GM06990 (cell line): Measurements from ENCODE around the gene PLK5.

ENCODE experiments used
- DNase-seq: peaks from one replicate; pipeline ENCODE4 v3.0.0-alpha.2; 2011; ENCODE audit not compliant: insufficient read length; ENCODE audit errors: extremely low read depth
- H3K27me3 ChIP-seq: replicated peaks from 2 replicates; pipeline ENCODE4 v1.6.0; 2011; ENCODE audit warnings: low read length; ENCODE audit not compliant: control insufficient read depth, insufficient read depth
- H3K36me3 ChIP-seq: 2 replicates; pipeline ENCODE4 v1.5.1; 2011; ENCODE audit warnings: low read length; ENCODE audit not compliant: control insufficient read depth, insufficient read depth
- H3K4me3 ChIP-seq: replicated peaks from 2 replicates; pipeline ENCODE4 v1.5.1; 2011; ENCODE audit warnings: low read depth, mild to moderate bottlenecking, control low read depth, low read length
- TF ChIP-seq, protein P1 (sequence below): IDR thresholded peaks from 2 replicates; pipeline ENCODE4 v1.5.1; 2011; ENCODE audit warnings: low read length, control low read depth, mild to moderate bottlenecking, inconsistent platforms; ENCODE audit not compliant: insufficient read depth, poor library complexity, severe bottlenecking

The PLK5 gene

GRCh38 chr19:1486720-1487575 lies 36.9 kb upstream of the PLK5 start:
- H3K4me3 ChIP-seq = no peak overlapping the region
- TF ChIP-seq, protein P1, sequence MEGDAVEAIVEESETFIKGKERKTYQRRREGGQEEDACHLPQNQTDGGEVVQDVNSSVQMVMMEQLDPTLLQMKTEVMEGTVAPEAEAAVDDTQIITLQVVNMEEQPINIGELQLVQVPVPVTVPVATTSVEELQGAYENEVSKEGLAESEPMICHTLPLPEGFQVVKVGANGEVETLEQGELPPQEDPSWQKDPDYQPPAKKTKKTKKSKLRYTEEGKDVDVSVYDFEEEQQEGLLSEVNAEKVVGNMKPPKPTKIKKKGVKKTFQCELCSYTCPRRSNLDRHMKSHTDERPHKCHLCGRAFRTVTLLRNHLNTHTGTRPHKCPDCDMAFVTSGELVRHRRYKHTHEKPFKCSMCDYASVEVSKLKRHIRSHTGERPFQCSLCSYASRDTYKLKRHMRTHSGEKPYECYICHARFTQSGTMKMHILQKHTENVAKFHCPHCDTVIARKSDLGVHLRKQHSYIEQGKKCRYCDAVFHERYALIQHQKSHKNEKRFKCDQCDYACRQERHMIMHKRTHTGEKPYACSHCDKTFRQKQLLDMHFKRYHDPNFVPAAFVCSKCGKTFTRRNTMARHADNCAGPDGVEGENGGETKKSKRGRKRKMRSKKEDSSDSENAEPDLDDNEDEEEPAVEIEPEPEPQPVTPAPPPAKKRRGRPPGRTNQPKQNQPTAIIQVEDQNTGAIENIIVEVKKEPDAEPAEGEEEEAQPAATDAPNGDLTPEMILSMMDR = no peak
- DNase-seq = no peak
- H3K36me3 ChIP-seq = no peaks in the 10 kb centered on the region
- H3K27me3 ChIP-seq = no peaks in the 10 kb centered on the region; the same call in 1 of the 2 replicates

- Histone ChIP-seq H3K27me3 (no peaks in the 10 kb centered on the region; the same call in 1 of the 2 replicates), H3K36me3 (no peaks in the 10 kb centered on the region), H3K4me3 (no peak overlapping the region)
- TF ChIP-seq, protein P1 = no peak
- DNase-seq = no peak
These were observed 36.1 kb upstream of the PLK5 start for GRCh38 chr19:1487576-1488281.

DNA sequence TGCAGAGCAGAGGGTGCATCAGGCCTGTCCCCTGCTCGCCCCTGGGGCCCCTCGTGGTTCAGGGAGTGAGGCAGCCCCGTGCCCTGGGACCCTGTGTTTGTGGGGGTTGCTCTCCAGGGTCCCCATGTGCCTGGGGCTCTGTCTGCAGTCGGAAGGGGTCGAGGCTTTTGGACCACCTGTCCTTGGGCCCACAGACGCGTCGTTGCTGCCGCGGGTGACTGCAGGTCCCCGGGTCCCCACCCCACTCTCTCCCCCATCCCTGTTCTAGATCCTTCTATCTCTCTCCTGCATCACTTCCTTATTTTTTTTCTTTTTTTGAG lies 35.6 kb upstream of the PLK5 start:
- Histone ChIP-seq H3K27me3 (no peaks in the 10 kb centered on the region; the same call in 1 of the 2 replicates), H3K4me3 (no peak overlapping the region), H3K36me3 (no peaks in the 10 kb centered on the region)
- TF ChIP-seq, protein P1 = no peak
- DNase-seq = no peak

DNA sequence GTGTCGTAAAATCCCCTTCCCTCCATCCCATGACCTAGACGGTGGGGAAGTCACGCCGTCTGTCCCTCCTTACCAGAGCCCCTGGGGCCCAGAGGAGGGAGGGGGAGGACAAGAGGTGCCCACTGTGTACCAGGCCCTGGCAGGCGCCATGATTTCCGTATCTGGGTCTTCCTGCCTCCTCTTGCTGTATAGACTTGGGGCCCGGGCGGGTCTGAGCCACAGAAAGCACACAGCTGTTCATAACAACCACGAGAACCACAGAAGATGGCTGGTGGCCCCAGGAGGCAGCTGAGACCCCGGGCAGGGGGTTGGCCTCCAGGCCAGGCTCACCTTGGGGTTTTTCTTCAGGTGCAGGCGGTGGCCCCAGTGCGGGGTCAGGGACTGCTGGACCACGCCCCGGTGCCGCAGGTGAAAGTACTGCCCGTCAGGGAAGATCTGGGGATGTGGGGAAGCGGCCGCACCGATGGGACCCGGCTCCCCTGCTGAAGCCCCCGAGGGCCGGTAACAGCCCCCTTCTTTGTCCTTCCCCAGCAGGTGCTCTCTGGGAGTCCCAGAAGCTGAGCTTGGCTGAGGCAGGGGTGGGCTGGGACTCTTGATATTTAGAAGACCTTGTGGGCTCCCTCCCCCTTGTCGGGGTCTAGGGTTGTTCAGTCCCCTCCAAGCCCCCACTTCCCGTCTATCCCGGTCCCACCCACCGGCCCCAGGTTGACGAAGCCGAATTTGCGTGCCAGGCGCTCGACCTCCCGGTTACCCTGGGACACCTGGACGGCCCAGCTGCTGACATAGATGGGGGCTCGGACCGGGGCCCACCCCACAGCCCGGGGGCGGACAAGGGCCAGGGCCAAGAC lies 34.2 kb upstream of the PLK5 start:
- no peaks in the 10 kb centered on the region for H3K36me3 ChIP-seq
- TF ChIP-seq, protein P1 = no peak
- peak overlapping the region; percentile 60 for H3K4me3 ChIP-seq
- DNase-seq = no peak
- no peaks in the 10 kb centered on the region; the same call in 1 of the 2 replicates for H3K27me3 ChIP-seq

DNA sequence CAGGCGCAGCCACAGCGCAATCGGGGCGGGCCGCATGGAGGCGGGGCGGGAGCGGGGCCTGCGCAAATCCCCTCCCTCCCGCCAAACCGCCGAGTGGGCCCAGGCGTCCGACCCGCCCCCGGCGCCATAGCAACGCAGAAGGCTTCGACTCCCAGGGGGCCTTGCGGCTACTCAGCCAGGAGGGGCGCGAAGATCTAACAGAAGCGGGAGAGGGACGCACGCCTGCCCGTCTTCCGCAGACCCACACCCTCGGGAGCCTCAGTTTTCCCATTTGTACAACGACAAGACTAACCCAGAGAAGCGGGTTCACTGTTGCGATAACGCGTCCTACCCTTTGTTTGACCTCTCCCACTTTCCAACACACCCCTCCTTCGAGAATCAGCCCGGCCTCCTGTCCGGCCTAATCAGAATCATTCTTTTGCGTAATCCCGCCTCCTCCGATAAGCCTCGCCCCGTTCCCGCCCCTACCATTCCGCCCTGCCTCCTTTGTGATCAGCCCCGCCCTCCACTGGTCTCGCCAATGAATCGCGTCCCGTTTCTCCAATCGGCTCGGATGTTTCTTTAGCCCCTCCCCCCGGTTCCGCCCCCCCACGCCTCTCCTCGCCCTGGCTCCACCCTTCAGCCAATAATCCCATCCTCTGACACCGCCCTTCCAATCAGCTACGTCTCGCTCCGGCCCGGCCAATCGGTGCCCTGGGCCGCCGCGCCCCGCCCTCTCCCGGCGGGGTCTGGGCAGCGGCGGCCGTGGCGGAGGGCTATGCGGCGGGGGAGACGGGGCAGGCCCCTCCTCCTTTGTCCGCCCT lies 33.4 kb upstream of the PLK5 start, which contains the start of gene PCSK4:
Gene PCSK4, minus strand, starts transcription at position 40 of the 803 bp plus-strand sequence. Its CDS starts 4 bp downstream, at position 36.
- TF ChIP-seq, protein P1 = no peak
- no peaks in the 10 kb centered on the region for H3K36me3 ChIP-seq
- peak within 1 kb of the TSS; percentile 60 for H3K4me3 ChIP-seq
- H3K27me3 ChIP-seq = no peaks in the 10 kb centered on the region; the same call in 1 of the 2 replicates
- DNase-seq = peak; percentile 97
